Muscle layer of colon (tissue), 2 donors: ENCODE results near the gene NDUFS8.

Source experiments
- H3K27ac ChIP-seq: one replicate; pipeline ENCODE4 v1.7.0; 2013; ENCODE audit warnings: low read depth, mild to moderate bottlenecking, low read length, moderate library complexity
- H3K27me3 ChIP-seq, 2 donors: one replicate each; pipeline ENCODE4 v1.7.0; 2013; ENCODE audit warnings: low read length in 2 of 2, mild to moderate bottlenecking in 2 of 2; ENCODE audit not compliant: insufficient read depth in 2 of 2, control insufficient read depth in 1 of 2
- H3K36me3 ChIP-seq: one replicate; pipeline ENCODE4 v1.7.0; 2013; ENCODE audit warnings: mild to moderate bottlenecking, low read length; ENCODE audit not compliant: insufficient read depth
- H3K4me1 ChIP-seq: one replicate; pipeline ENCODE4 v1.7.0; 2013; ENCODE audit warnings: mild to moderate bottlenecking, low read length; ENCODE audit not compliant: insufficient read depth
- H3K4me3 ChIP-seq, 2 donors: one replicate each; pipeline ENCODE4 v1.7.0; 2013; ENCODE audit warnings: low read length in 2 of 2, low read depth in 1 of 2, mild to moderate bottlenecking in 1 of 2, moderate library complexity in 1 of 2
- H3K9ac ChIP-seq: one replicate; pipeline ENCODE4 v1.7.0; 2013; ENCODE audit warnings: low read length
- H3K9me3 ChIP-seq: one replicate; pipeline ENCODE4 v1.7.0; 2013; ENCODE audit warnings: mild to moderate bottlenecking, low read length
- donor health status: abdominal sarcoma.
- donor health status: Adenocarcinoma of cecum.

NDUFS8 gene

GRCh38 chr11:68035266-68035876 lies 4.9 kb downstream of the NDUFS8 start:
- no peaks in the 10 kb centered on the region for H3K9me3 ChIP-seq
- H3K9ac ChIP-seq, result no peak overlapping the region
- peaks cover 24% of the 10 kb centered on the region for H3K36me3 ChIP-seq
- H3K4me1 ChIP-seq, result peaks cover 42% of the 10 kb centered on the region
- no peak overlapping the region for H3K4me3 ChIP-seq
- H3K27me3 ChIP-seq, result no peaks in the 10 kb centered on the region
- no peak overlapping the region for H3K27ac ChIP-seq

GRCh38 chr11:68036141-68036716 lies 5.7 kb downstream of the NDUFS8 start:
- H3K4me3 ChIP-seq, result no peak overlapping the region
- H3K36me3 ChIP-seq, result peaks cover 24% of the 10 kb centered on the region
- no peak overlapping the region for H3K9ac ChIP-seq
- no peaks in the 10 kb centered on the region for H3K27me3 ChIP-seq
- no peak overlapping the region for H3K27ac ChIP-seq
- H3K4me1 ChIP-seq, result peaks cover 46% of the 10 kb centered on the region
- H3K9me3 ChIP-seq, result no peaks in the 10 kb centered on the region

GRCh38 chr11:68036717-68037239 lies 6.3 kb downstream of the NDUFS8 start:
- Histone ChIP-seq H3K9ac (no peak overlapping the region), H3K27me3 (no peaks in the 10 kb centered on the region), H3K36me3 (peaks cover 24% of the 10 kb centered on the region), H3K27ac (peak overlapping the region; percentile 85), H3K4me1 (peaks cover 44% of the 10 kb centered on the region), H3K9me3 (no peaks in the 10 kb centered on the region), H3K4me3 (no peak overlapping the region)

- Histone ChIP-seq H3K27me3 (no peaks in the 10 kb centered on the region), H3K9ac (peak overlapping the region; percentile 75), H3K4me1 (peaks cover 38% of the 10 kb centered on the region), H3K27ac (peak overlapping the region; percentile 85), H3K36me3 (peaks cover 24% of the 10 kb centered on the region), H3K9me3 (no peaks in the 10 kb centered on the region), H3K4me3 (no peak overlapping the region)
Observed at GRCh38 chr11:68037411-68038225, 7.1 kb downstream of the NDUFS8 start.

GRCh38 chr11:68038226-68038717 lies 7.8 kb downstream of the NDUFS8 start:
- Histone ChIP-seq H3K27ac (peak overlapping the region; percentile 85), H3K9ac (peak overlapping the region; percentile 75), H3K27me3 (no peaks in the 10 kb centered on the region), H3K4me1 (peaks cover 38% of the 10 kb centered on the region), H3K4me3 (peak overlapping the region; percentile 61 to 88), H3K36me3 (peaks cover 19% of the 10 kb centered on the region), H3K9me3 (no peaks in the 10 kb centered on the region)

- peak within 1 kb of the TSS; percentile 87 for H3K9ac ChIP-seq
- H3K4me3 ChIP-seq, result peak within 1 kb of the TSS; percentile 61 to 88
- peaks cover 12% of the 10 kb centered on the region for H3K36me3 ChIP-seq
- peak within 1 kb of the TSS; percentile 85 for H3K27ac ChIP-seq
- no peaks in the 10 kb centered on the region for H3K27me3 ChIP-seq
- no peaks in the 10 kb centered on the region for H3K9me3 ChIP-seq
- peaks cover 38% of the 10 kb centered on the region for H3K4me1 ChIP-seq
Observed at GRCh38 chr11:68038718-68039525, 8.4 kb downstream of the NDUFS8 start, which contains the start of gene TCIRG1. TCIRG1 (plus strand) TSS chr11:68039025; CDS start chr11:68041272, 2,247 bp downstream.

GRCh38 chr11:68039526-68040086 lies 9.1 kb downstream of the NDUFS8 start:
- H3K36me3 ChIP-seq, result peaks cover 11% of the 10 kb centered on the region

GRCh38 chr11:68040101-68040956 lies 9.8 kb downstream of the NDUFS8 start:
- Histone ChIP-seq H3K36me3 (peaks cover 14% of the 10 kb centered on the region), H3K27ac (peak overlapping the region; percentile 85), H3K27me3 (no peaks in the 10 kb centered on the region), H3K4me1 (peaks cover 38% of the 10 kb centered on the region), H3K4me3 (peak overlapping the region; percentile 61 to 88), H3K9me3 (no peaks in the 10 kb centered on the region), H3K9ac (peak overlapping the region; percentile 87)

More at GRCh38 chr11:68039526-68040086, 9.1 kb downstream of the NDUFS8 start:
- Histone ChIP-seq H3K4me1 (peaks cover 38% of the 10 kb centered on the region), H3K9me3 (no peaks in the 10 kb centered on the region), H3K4me3 (peak overlapping the region; percentile 61 to 88), H3K27me3 (no peaks in the 10 kb centered on the region), H3K27ac (peak overlapping the region; percentile 85), H3K9ac (peak overlapping the region; percentile 87)

GRCh38 chr11:68040957-68041591 lies 10.6 kb downstream of the NDUFS8 start:
- Histone ChIP-seq H3K27me3 (no peaks in the 10 kb centered on the region), H3K36me3 (peaks cover 14% of the 10 kb centered on the region), H3K9ac (peak overlapping the region; percentile 87), H3K9me3 (no peaks in the 10 kb centered on the region), H3K4me3 (peak overlapping the region; percentile 61 to 88), H3K27ac (peak overlapping the region; percentile 85), H3K4me1 (peaks cover 38% of the 10 kb centered on the region)
